DND-41 (cell line): ENCODE measurements around the gene ECHDC3.
"Not testable (repeated sequence)": the region's sequence is repeated elsewhere in the genome, so short reads cannot be mapped to it uniquely, and the experiment has no call there.

Source experiments
- CTCF ChIP-seq: IDR thresholded peaks from 2 replicates; pipeline ENCODE4 v1.5.1; 2012; ENCODE audit warnings: borderline replicate concordance, low read length, moderate library complexity, mild to moderate bottlenecking; ENCODE audit not compliant: poor library complexity, severe bottlenecking; ENCODE audit errors: extremely low read depth
- EZH2 ChIP-seq: IDR thresholded peaks from 3 replicates; pipeline ENCODE4 v1.6.1; 2012; ENCODE audit warnings: borderline replicate concordance, low read depth, mild to moderate bottlenecking, moderate library complexity, low read length, inconsistent platforms; ENCODE audit not compliant: severe bottlenecking

GRCh38 chr10:11708801-11709200 lies 33.4 kb upstream of the ECHDC3 start:
- TF ChIP-seq CTCF, EZH2: not testable (repeated sequence)
